Fibroblast of lung (primary cell): ENCODE data around the gene KLHDC7B. TPM values are rescaled to one million over a fixed set of nuclear protein-coding genes. Genes with fewer than 3 reads are reported as not detected.

Experiments used
- DNase-seq, 2 donors: peaks; one replicate each; pipeline versions ENCODE4 v3.0.0 to v3.0.0-alpha.2; 2010; ENCODE audit warnings: low read depth in 2 of 2
- H2AFZ ChIP-seq: 2 replicates; pipeline ENCODE4 v1.5.1; 2012; ENCODE audit warnings: low read length, control low read depth, inconsistent platforms
- H3K27ac ChIP-seq: 2 replicates; pipeline ENCODE4 v1.5.1; 2011; ENCODE audit warnings: low read length, control low read depth; ENCODE audit not compliant: insufficient read depth
- H3K27me3 ChIP-seq: 2 replicates; pipeline ENCODE4 v1.5.1; 2011; ENCODE audit warnings: mild to moderate bottlenecking, low read length; ENCODE audit not compliant: control insufficient read depth, insufficient read depth
- H3K36me3 ChIP-seq: 2 replicates; pipeline ENCODE4 v1.5.1; 2011; ENCODE audit warnings: low read length; ENCODE audit not compliant: control insufficient read depth, insufficient read depth
- H3K4me1 ChIP-seq: 2 replicates; pipeline ENCODE4 v1.5.1; 2011; ENCODE audit warnings: low read length; ENCODE audit not compliant: control insufficient read depth, insufficient read depth; ENCODE audit errors: extremely low read depth
- H3K4me2 ChIP-seq: 2 replicates; pipeline ENCODE4 v1.5.1; 2011; ENCODE audit warnings: low read length, control low read depth; ENCODE audit not compliant: insufficient read depth; ENCODE audit errors: extremely low read depth
- H3K4me3 ChIP-seq, 4 experiments: fragments of 200-600 bp in 1 of 4; sonication (generic) in 1 of 4; replicated peaks in 1 of 4; 2 replicates each; pipeline ENCODE4 v1.5.1; 2011 to 2016; ENCODE audit warnings: low read length in 4 of 4, low read depth in 3 of 4, mild to moderate bottlenecking in 3 of 4, control low read depth in 2 of 4, inconsistent platforms in 1 of 4, mixed read lengths in 1 of 4; ENCODE audit not compliant: insufficient read depth in 1 of 4; ENCODE audit errors: control extremely low read depth in 1 of 4
- H3K79me2 ChIP-seq: 2 replicates; pipeline ENCODE4 v1.5.1; 2012; ENCODE audit warnings: mild to moderate bottlenecking, low read length, inconsistent platforms; ENCODE audit not compliant: control insufficient read depth, insufficient read depth
- H3K9ac ChIP-seq: 2 replicates; pipeline ENCODE4 v1.5.1; 2011; ENCODE audit warnings: mild to moderate bottlenecking, low read length, control low read depth; ENCODE audit not compliant: insufficient read depth
- H3K9me3 ChIP-seq: 2 replicates; pipeline ENCODE4 v1.5.1; 2012; ENCODE audit warnings: low read depth, low read length; ENCODE audit not compliant: control insufficient read depth, insufficient read depth
- H4K20me1 ChIP-seq: 2 replicates; pipeline ENCODE4 v1.5.1; 2011; ENCODE audit warnings: low read length; ENCODE audit not compliant: control insufficient read depth, insufficient read depth; ENCODE audit errors: extremely low read depth
- EZH2 ChIP-seq: IDR thresholded peaks from 2 replicates; pipeline ENCODE4 v1.5.1; 2012; ENCODE audit warnings: low read length, control low read depth, mild to moderate bottlenecking; ENCODE audit errors: missing control alignments
- polyA minus RNA-seq: library from RNA; depleted of rRNA, polyadenylated mRNA; stranded (reverse); fragments of >200 nt; gene quantifications from 2 replicates; pipeline ENCODE4 v1.2.3, GENCODE V29; 2011; ENCODE audit warnings: low replicate concordance
- polyA plus RNA-seq, 2 donors: library from polyadenylated mRNA; depleted of rRNA in 1 of 2; stranded (reverse) in 1 of 2; unstranded in 1 of 2; fragments of >200 nt; gene quantifications; 2 replicates each; pipeline ENCODE4 v1.2.1, GENCODE V29; 2011 to 2012; ENCODE audit warnings: missing spikeins in 1 of 2
- total RNA-seq: library from RNA; depleted of rRNA; stranded (reverse); fragments of >200 nt; gene quantifications from 2 replicates; pipeline ENCODE4 v1.2.1, GENCODE V29; 2014
- TF ChIP-seq, protein P1 (sequence below), 2 donors: IDR thresholded peaks in 1 of 2; conservative IDR thresholded peaks in 1 of 2; 1 replicate in 1 of 2; 2 replicates in 1 of 2; pipeline ENCODE4 v1.5.1; 2011 to 2012; ENCODE audit warnings: low read length in 2 of 2, control low read depth in 1 of 2, inconsistent platforms in 1 of 2, low read depth in 1 of 2, mild to moderate bottlenecking in 1 of 2

KLHDC7B gene
- total RNA-seq (0.17 and 0.51 TPM in 2 replicates), polyA plus RNA-seq (0.02 TPM in 1 of 2 replicates, not detected in the other), polyA minus RNA-seq (not detected in 2 replicates)
- polyA plus RNA-seq (2012) = 0.02 and 0.05 TPM in 2 replicates

DNA sequence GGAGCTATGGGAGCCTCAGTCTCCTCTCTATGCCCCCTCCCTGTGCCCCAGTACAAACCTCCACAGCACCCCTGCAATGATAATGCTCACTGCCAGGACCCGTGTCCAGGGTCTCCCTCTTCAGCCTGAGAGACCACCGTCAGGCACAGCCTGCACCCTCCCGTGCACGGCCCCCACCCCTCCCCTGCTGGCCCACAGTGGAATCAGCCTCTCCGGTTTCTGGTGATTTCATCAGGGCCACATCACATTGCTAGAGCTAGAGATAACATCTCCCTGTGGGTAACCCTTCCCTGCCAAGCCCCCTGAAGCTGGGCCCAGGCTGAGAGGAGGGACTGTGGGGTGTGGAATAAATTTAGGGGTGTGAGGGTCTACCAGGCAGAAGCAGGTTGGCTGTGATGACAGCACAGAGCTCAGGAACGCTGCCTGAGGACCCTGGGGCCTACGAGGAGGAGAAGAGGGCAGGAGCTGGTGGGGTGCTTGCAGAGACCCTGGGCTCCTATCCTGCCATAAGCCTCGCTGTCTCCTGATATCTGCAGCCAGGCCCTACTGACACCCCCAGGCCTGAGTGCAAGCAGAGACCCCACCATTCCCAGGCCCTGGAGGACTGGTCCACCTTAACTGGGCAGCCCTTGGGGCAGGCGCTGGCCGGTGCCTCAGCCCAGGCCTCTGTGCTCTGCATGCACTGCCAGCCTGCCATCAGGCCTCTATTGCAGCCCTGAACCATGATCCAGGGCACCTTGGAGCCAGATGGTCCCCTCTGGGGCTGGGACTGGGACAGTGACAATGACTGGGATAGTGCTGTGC is at the start of gene KLHDC7B:
KLHDC7B (plus strand) TSS at position 378 of the 804 bp plus-strand sequence; CDS start at position 723, 345 bp downstream.
- Histone ChIP-seq H3K27me3 (peaks cover 25% of the 10 kb centered on the region), H3K9ac (no peak within 1 kb of the TSS), H3K4me3 (no peak within 1 kb of the TSS), H2AFZ (no peak within 1 kb of the TSS), H3K27ac (no peak within 1 kb of the TSS), H3K79me2 (no peaks in the 10 kb centered on the region), H3K4me2 (no peak within 1 kb of the TSS), H3K4me1 (peaks cover 3% of the 10 kb centered on the region), H4K20me1 (no peaks in the 10 kb centered on the region), H3K9me3 (no peaks in the 10 kb centered on the region), H3K36me3 (no peaks in the 10 kb centered on the region)
- DNase-seq = peak in 1 of 2 donors; percentile 67
- TF ChIP-seq, protein P1, sequence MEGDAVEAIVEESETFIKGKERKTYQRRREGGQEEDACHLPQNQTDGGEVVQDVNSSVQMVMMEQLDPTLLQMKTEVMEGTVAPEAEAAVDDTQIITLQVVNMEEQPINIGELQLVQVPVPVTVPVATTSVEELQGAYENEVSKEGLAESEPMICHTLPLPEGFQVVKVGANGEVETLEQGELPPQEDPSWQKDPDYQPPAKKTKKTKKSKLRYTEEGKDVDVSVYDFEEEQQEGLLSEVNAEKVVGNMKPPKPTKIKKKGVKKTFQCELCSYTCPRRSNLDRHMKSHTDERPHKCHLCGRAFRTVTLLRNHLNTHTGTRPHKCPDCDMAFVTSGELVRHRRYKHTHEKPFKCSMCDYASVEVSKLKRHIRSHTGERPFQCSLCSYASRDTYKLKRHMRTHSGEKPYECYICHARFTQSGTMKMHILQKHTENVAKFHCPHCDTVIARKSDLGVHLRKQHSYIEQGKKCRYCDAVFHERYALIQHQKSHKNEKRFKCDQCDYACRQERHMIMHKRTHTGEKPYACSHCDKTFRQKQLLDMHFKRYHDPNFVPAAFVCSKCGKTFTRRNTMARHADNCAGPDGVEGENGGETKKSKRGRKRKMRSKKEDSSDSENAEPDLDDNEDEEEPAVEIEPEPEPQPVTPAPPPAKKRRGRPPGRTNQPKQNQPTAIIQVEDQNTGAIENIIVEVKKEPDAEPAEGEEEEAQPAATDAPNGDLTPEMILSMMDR (conservative IDR thresholded peaks at IDR 0.05 in 1 of 2, IDR thresholded peaks at IDR 0.05 in 1 of 2; ENCODE audit: low read depth in 1 of 2, low read length in 2 of 2) = peak; percentile 16 to 31
- TF ChIP-seq EZH2 = no peak

DNA sequence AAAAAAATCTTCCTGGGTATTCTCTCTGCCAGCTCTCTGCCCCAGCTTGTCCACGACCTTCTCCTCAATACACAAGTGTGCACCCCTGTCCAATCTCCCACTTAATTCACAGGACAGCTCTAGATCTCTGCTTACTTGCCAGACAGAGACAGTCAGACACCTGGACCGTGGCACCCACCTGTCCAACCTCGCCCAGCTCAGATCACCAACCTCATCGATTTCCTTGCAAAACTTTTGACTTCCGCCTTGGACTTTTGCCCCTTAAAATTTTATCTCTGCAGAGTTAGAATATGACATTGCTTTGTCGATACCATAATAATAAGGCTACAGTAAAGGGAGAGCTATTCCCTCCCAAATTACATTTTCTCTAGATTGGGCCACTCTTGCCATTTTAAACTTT is 48.6 kb upstream of the KLHDC7B start:
- TF ChIP-seq, protein P1 (conservative IDR thresholded peaks at IDR 0.05 in 1 of 2, IDR thresholded peaks at IDR 0.05 in 1 of 2; ENCODE audit: low read depth in 1 of 2, low read length in 2 of 2) = no peak
- TF ChIP-seq EZH2 = no peak
- no peaks in the 10 kb centered on the region for H4K20me1 ChIP-seq
- H3K4me2 ChIP-seq = no peak overlapping the region
- H3K4me1 ChIP-seq = no peaks in the 10 kb centered on the region
- H3K36me3 ChIP-seq = no peaks in the 10 kb centered on the region
- no peaks in the 10 kb centered on the region for H3K79me2 ChIP-seq
- H3K27ac ChIP-seq = no peak overlapping the region
- no peak for DNase-seq
- no peak overlapping the region for H3K9ac ChIP-seq
- H3K27me3 ChIP-seq = no peaks in the 10 kb centered on the region
- no peak overlapping the region for H2AFZ ChIP-seq
- no peak overlapping the region for H3K4me3 ChIP-seq
- H3K9me3 ChIP-seq = no peaks in the 10 kb centered on the region

DNA sequence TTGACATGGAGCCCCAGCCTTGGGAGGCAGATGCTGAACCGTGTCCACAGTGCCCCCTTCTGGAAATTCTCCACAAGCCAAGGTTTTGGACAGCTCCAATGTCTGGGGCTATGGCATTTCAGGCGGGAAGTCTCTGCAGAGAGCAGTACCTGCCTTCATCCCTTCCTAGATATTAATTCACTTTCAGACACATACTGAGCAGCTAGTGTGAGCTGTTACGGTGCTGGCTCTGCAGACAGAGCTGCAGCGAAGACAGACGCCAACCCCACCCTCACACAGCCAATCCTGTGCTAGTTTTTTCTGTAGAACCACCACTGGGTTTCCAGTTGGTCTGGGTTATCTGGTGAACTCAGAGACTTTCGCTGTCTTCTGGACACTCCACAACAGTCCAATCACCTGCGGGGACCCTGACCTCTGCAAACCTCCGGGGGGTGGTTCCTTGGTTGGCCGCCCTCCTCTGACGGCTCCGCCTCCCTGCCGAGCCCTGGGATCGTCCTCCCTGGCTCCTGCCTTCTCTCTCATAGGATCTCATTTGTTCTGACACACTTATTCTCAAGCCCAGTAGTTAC is 47.3 kb upstream of the KLHDC7B start:
- TF ChIP-seq, protein P1 (conservative IDR thresholded peaks at IDR 0.05 in 1 of 2, IDR thresholded peaks at IDR 0.05 in 1 of 2; ENCODE audit: low read depth in 1 of 2, low read length in 2 of 2) = peak; percentile 54 to 80
- no peak for TF ChIP-seq EZH2
- DNase-seq = peak; percentile 36 to 62

More for the DNA sequence above, 47.3 kb upstream of the KLHDC7B start:
- Histone ChIP-seq H3K27me3 (no peaks in the 10 kb centered on the region), H3K4me2 (no peak overlapping the region), H3K79me2 (no peaks in the 10 kb centered on the region), H2AFZ (no peak overlapping the region), H3K9ac (no peak overlapping the region), H3K36me3 (peaks cover 5% of the 10 kb centered on the region), H3K27ac (no peak overlapping the region), H3K4me3 (no peak overlapping the region), H3K9me3 (no peaks in the 10 kb centered on the region), H4K20me1 (no peaks in the 10 kb centered on the region), H3K4me1 (no peaks in the 10 kb centered on the region)
